IMR-90 (cell line): ENCODE results near the gene OGT. TPM values are rescaled to one million over a fixed set of nuclear protein-coding genes. Genes with fewer than 3 reads are reported as not detected.

Experiments used
- ATAC-seq: fragments of 200-7000 bp; cut with Tn5 transposase; 2 replicates; pipeline ENCODE4 v1.9.1; 2020; ENCODE audit warnings: low read depth, mild to moderate bottlenecking, moderate library complexity
- BruUV-seq: library from RNA; stranded (reverse); fragments of 400-500 nt; replicated peaks from 2 replicates; lab custom pipeline; 2021; lab: Mats Ljungman, UMichigan
- CTCF ChIA-PET: fragments of 300-600 bp; formaldehyde crosslinking; extraction: SDS; loops from one replicate; lab custom pipeline; 2021; ENCODE audit warnings: antibody characterized with exemption; lab: Yijun Ruan, JAX
- POLR2A ChIA-PET: fragments of 300-600 bp; sonication (Branson Sonifier 250); formaldehyde crosslinking; loops from one replicate; lab custom pipeline; 2022; ENCODE audit warnings: antibody characterized with exemption; ENCODE audit not compliant: unreplicated experiment; lab: Charles Lee
- DNase-seq: peaks from one replicate; pipeline ENCODE4 v3.0.0; 2013
- H2AFZ ChIP-seq: replicated peaks from 2 replicates; pipeline ENCODE3; 2013; ENCODE audit warnings: low read length, mild to moderate bottlenecking; ENCODE audit not compliant: poor library complexity
- H2AK5ac ChIP-seq: 2 replicates; pipeline ENCODE4 v1.6.1; 2013; ENCODE audit warnings: low read depth, low read length, inconsistent platforms
- H2AK9ac ChIP-seq: replicated peaks from 2 replicates; pipeline ENCODE3; 2013; ENCODE audit warnings: mild to moderate bottlenecking, low read depth, low read length, moderate library complexity; ENCODE audit not compliant: poor library complexity
- H2BK120ac ChIP-seq: 2 replicates; pipeline ENCODE4 v1.6.1; 2013; ENCODE audit warnings: low read depth, low read length, inconsistent platforms
- H2BK15ac ChIP-seq: 3 replicates; pipeline ENCODE4 v1.6.1; 2013; ENCODE audit warnings: low read depth, low read length, inconsistent platforms
- H2BK20ac ChIP-seq: 2 replicates; pipeline ENCODE4 v1.6.1; 2013; ENCODE audit warnings: low read depth, mild to moderate bottlenecking, inconsistent platforms, low read length, moderate library complexity
- H2BK5ac ChIP-seq: 2 replicates; pipeline ENCODE4 v1.6.1; 2013; ENCODE audit warnings: mild to moderate bottlenecking, low read depth, low read length, inconsistent platforms; ENCODE audit not compliant: poor library complexity, severe bottlenecking
- H3K14ac ChIP-seq: replicated peaks from 2 replicates; pipeline ENCODE4 v1.6.1; 2013; ENCODE audit warnings: low read depth, low read length, inconsistent platforms
- H3K18ac ChIP-seq: 2 replicates; pipeline ENCODE4 v1.6.1; 2013; ENCODE audit warnings: low read depth, low read length, control low read depth
- H3K23ac ChIP-seq: 2 replicates; pipeline ENCODE4 v1.6.1; 2013; ENCODE audit warnings: low read depth, low read length, inconsistent platforms
- H3K27ac ChIP-seq: 2 replicates; pipeline ENCODE4 v1.5.1; 2013; ENCODE audit warnings: mild to moderate bottlenecking, control low read depth, low read length; ENCODE audit not compliant: insufficient read depth
- H3K27me3 ChIP-seq: 2 replicates; pipeline ENCODE4 v1.6.1; 2013; ENCODE audit warnings: low read length; ENCODE audit not compliant: control insufficient read depth, insufficient read depth
- H3K36me3 ChIP-seq: 2 replicates; pipeline ENCODE4 v1.6.1; 2013; ENCODE audit warnings: low read length, mixed read lengths; ENCODE audit not compliant: control insufficient read depth, insufficient read depth
- H3K4ac ChIP-seq: 2 replicates; pipeline ENCODE4 v1.6.1; 2013; ENCODE audit warnings: low read depth, low read length, inconsistent platforms
- H3K4me1 ChIP-seq: 2 replicates; pipeline ENCODE4 v1.6.1; 2013; ENCODE audit warnings: low read length, mixed read lengths; ENCODE audit not compliant: control insufficient read depth, insufficient read depth
- H3K4me2 ChIP-seq: 2 replicates; pipeline ENCODE4 v1.6.1; 2013; ENCODE audit warnings: low read depth, mild to moderate bottlenecking, control low read depth, low read length, moderate library complexity
- H3K4me3 ChIP-seq: 2 replicates; pipeline ENCODE4 v1.5.1; 2013; ENCODE audit warnings: low read depth, mild to moderate bottlenecking, control low read depth, low read length, moderate library complexity; ENCODE audit not compliant: insufficient read depth
- H3K56ac ChIP-seq: 2 replicates; pipeline ENCODE4 v1.6.1; 2013; ENCODE audit warnings: low read length, inconsistent platforms; ENCODE audit not compliant: insufficient read depth; ENCODE audit errors: extremely low read depth
- H3K79me1 ChIP-seq, 2 experiments: 2 replicates each; pipeline ENCODE4 v1.6.1; 2013; ENCODE audit warnings: low read length in 2 of 2, inconsistent platforms in 1 of 2, low read depth in 1 of 2
- H3K9ac ChIP-seq: 2 replicates; pipeline ENCODE4 v1.6.1; 2013; ENCODE audit warnings: low read depth, low read length, control low read depth
- H3K9me1 ChIP-seq: 2 replicates; pipeline ENCODE4 v1.6.1; 2013; ENCODE audit warnings: low read length, inconsistent platforms; ENCODE audit not compliant: insufficient read depth
- H3K9me3 ChIP-seq: 2 replicates; pipeline ENCODE4 v1.6.1; 2013; ENCODE audit warnings: low read length; ENCODE audit not compliant: control insufficient read depth, insufficient read depth
- H4K20me1 ChIP-seq: 2 replicates; pipeline ENCODE4 v1.6.1; 2013; ENCODE audit warnings: low read length, inconsistent platforms; ENCODE audit not compliant: insufficient read depth
- H4K5ac ChIP-seq: 2 replicates; pipeline ENCODE4 v1.6.1; 2013; ENCODE audit warnings: mild to moderate bottlenecking, low read depth, low read length, control low read depth
- H4K8ac ChIP-seq, 2 experiments: 2 replicates each; pipeline ENCODE4 v1.6.1; 2013; ENCODE audit warnings: low read depth in 2 of 2, low read length in 2 of 2, control low read depth in 1 of 2, inconsistent platforms in 1 of 2
- H4K91ac ChIP-seq: 2 replicates; pipeline ENCODE4 v1.6.1; 2013; ENCODE audit warnings: low read depth, low read length, inconsistent platforms; ENCODE audit not compliant: insufficient read depth
- BHLHE40 ChIP-seq: fragments of 150-350 bp; IDR thresholded peaks from 2 replicates; pipeline ENCODE4 v1.6.1; 2016; ENCODE audit warnings: mild to moderate bottlenecking, low read depth, low read length
- CEBPB ChIP-seq: IDR thresholded peaks from 2 replicates; pipeline ENCODE4 v1.6.1; 2012; ENCODE audit warnings: low read depth, low read length, improper control_type of control experiment
- CHD1 ChIP-seq: IDR thresholded peaks from 2 replicates; pipeline ENCODE4 v1.6.1; 2012; ENCODE audit warnings: low read depth, low read length, improper control_type of control experiment
- CTCF ChIP-seq: conservative IDR thresholded peaks from 2 replicates; pipeline ENCODE4 v1.5.1; 2012; ENCODE audit warnings: mild to moderate bottlenecking, low read depth, low read length, improper control_type of control experiment
- ELK1 ChIP-seq: fragments of 150-350 bp; IDR thresholded peaks from 2 replicates; pipeline ENCODE4 v1.6.1; 2016; ENCODE audit warnings: low read depth, mild to moderate bottlenecking, low read length, moderate library complexity, borderline replicate concordance
- FOS ChIP-seq: fragments of 150-350 bp; IDR thresholded peaks from 2 replicates; pipeline ENCODE4 v1.6.1; 2016; ENCODE audit warnings: low read depth, low read length
- MAFK ChIP-seq: IDR thresholded peaks from 2 replicates; pipeline ENCODE4 v1.6.1; 2012; ENCODE audit warnings: low read depth, low read length, improper control_type of control experiment
- MAZ ChIP-seq: IDR thresholded peaks from 2 replicates; pipeline ENCODE4 v1.6.1; 2012; ENCODE audit warnings: low read depth, mild to moderate bottlenecking, low read length, improper control_type of control experiment, moderate library complexity, borderline replicate concordance
- MXI1 ChIP-seq: IDR thresholded peaks from 2 replicates; pipeline ENCODE4 v1.6.1; 2012; ENCODE audit warnings: low read depth, mild to moderate bottlenecking, low read length, moderate library complexity, borderline replicate concordance
- NFE2L2 ChIP-seq: fragments of 150-350 bp; IDR thresholded peaks from 2 replicates; pipeline ENCODE4 v1.6.1; 2016; ENCODE audit warnings: low read depth, mild to moderate bottlenecking, low read length
- POLR2A ChIP-seq: IDR thresholded peaks from 2 replicates; pipeline ENCODE4 v1.6.1; 2012; ENCODE audit warnings: mild to moderate bottlenecking, low read depth, low read length
- RAD21 ChIP-seq: IDR thresholded peaks from 2 replicates; pipeline ENCODE4 v1.6.1; 2012; ENCODE audit warnings: low read length, improper control_type of control experiment
- RCOR1 ChIP-seq: IDR thresholded peaks from 2 replicates; pipeline ENCODE4 v1.6.1; 2012; ENCODE audit warnings: mild to moderate bottlenecking, low read length, improper control_type of control experiment; ENCODE audit not compliant: insufficient replicate concordance
- SMC3 ChIP-seq: fragments of 150-350 bp; IDR thresholded peaks from 2 replicates; pipeline ENCODE4 v1.6.1; 2016; ENCODE audit warnings: low read depth, mild to moderate bottlenecking, antibody characterized with exemption, low read length, moderate library complexity
- USF2 ChIP-seq: fragments of 150-350 bp; IDR thresholded peaks from 2 replicates; pipeline ENCODE4 v1.6.1; 2017; ENCODE audit warnings: mild to moderate bottlenecking, antibody characterized with exemption, low read length, low read depth
- WGBS, 2 experiments: methylation state at CpG; one replicate each; pipeline versions ENCODE4 v1.1.5 to v1.1.7; 2013; ENCODE audit warnings: missing lambda C conversion rate in 2 of 2; ENCODE audit not compliant: insufficient read length in 1 of 2; ENCODE audit errors: extremely low coverage in 2 of 2; 5-methylcytosine and 5-hydroxymethylcytosine counted together
- dilution Hi-C: fragments of 300-500 bp; cut with HindIII; formaldehyde crosslinking; loops from one replicate; pipeline ENCODE4 v1.14.3; 2018; ENCODE audit warnings: low sequenced_read_pairs; ENCODE audit not compliant: unreplicated experiment
- in situ Hi-C: fragments of 300-500 bp; cut with MboI; formaldehyde crosslinking; loops from 3 replicates; pipeline ENCODE4 v1.14.3; 2019; ENCODE audit warnings: low sequenced_read_pairs, inconsistent platforms, mixed read lengths
- intact Hi-C: fragments of 100-400 bp; cut with micrococcal nuclease; formaldehyde crosslinking; loops from 2 replicates; pipeline ENCODE4 v1.10.0; 2022
- polyA plus RNA-seq, 3 experiments: library from polyadenylated mRNA; depleted of rRNA; stranded (reverse); fragments of >200 nt; gene quantifications; 2 replicates each; pipeline ENCODE4 v1.2.3, GENCODE V29; 2012; ENCODE audit warnings: low replicate concordance in 1 of 3
- total RNA-seq: library from RNA; depleted of rRNA; stranded (reverse); fragments of >200 nt; gene quantifications from 2 replicates; pipeline ENCODE4 v1.2.3, GENCODE V29; 2012

The OGT gene
- total and polyA plus RNA-seq, 2 of the 4 experiments (the other 2 are of a cell fraction), result 80.7 to 113 TPM

GRCh38 chrX:71603618-71604017 is 70.7 kb downstream of the OGT start:
- peak; percentile 2 for DNase-seq
- Histone ChIP-seq H2AK9ac (no peak overlapping the region), H2AFZ (no peak overlapping the region), H4K5ac (no peak overlapping the region), H3K4me2 (no peak overlapping the region), H4K8ac (no peak overlapping the region), H2BK120ac (no peak overlapping the region), H2AK5ac (no peak overlapping the region), H2BK5ac (no peak overlapping the region), H3K56ac (no peak overlapping the region), H3K4me3 (no peak overlapping the region), H3K9me3 (peaks cover 13% of the 10 kb centered on the region), H3K79me1 (no peaks in the 10 kb centered on the region), H3K9me1 (no peaks in the 10 kb centered on the region), H2BK15ac (no peak overlapping the region), H2BK20ac (no peak overlapping the region), H3K27me3 (no peaks in the 10 kb centered on the region; the same call in 1 of the 2 replicates), H3K36me3 (peaks cover 31% of the 10 kb centered on the region), H4K20me1 (no peaks in the 10 kb centered on the region), H4K91ac (no peak overlapping the region), H3K27ac (no peak overlapping the region), H3K9ac (no peak overlapping the region), H3K23ac (no peak overlapping the region), H3K18ac (no peak overlapping the region), H3K4me1 (no peaks in the 10 kb centered on the region), H3K4ac (no peak overlapping the region), H3K14ac (no peak overlapping the region)
- TF ChIP-seq USF2 (no peak), MXI1 (no peak), CTCF (no peak), NFE2L2 (no peak), RAD21 (no peak), CEBPB (no peak), SMC3 (no peak), ELK1 (no peak), BHLHE40 (no peak), MAFK (no peak), POLR2A (no peak), MAZ (no peak), CHD1 (no peak), RCOR1 (no peak), FOS (no peak)
- BruUV-seq, result no TSS peak
- in situ Hi-C loops (no loop called here), intact Hi-C loops (no loop called here), dilution Hi-C loops (no loop called here)
- CTCF ChIA-PET, result no interaction called here
- WGBS, 2 experiments, result 88% methylated on average over 21 of the region's 33 CpGs; no CpG with 5 or more reads in 1 of the 2 experiments
- ATAC-seq, result no peak
- POLR2A ChIA-PET, result no interaction called here
